ENCODE measurements around the gene CBX2.

Gene CBX2

DNA sequence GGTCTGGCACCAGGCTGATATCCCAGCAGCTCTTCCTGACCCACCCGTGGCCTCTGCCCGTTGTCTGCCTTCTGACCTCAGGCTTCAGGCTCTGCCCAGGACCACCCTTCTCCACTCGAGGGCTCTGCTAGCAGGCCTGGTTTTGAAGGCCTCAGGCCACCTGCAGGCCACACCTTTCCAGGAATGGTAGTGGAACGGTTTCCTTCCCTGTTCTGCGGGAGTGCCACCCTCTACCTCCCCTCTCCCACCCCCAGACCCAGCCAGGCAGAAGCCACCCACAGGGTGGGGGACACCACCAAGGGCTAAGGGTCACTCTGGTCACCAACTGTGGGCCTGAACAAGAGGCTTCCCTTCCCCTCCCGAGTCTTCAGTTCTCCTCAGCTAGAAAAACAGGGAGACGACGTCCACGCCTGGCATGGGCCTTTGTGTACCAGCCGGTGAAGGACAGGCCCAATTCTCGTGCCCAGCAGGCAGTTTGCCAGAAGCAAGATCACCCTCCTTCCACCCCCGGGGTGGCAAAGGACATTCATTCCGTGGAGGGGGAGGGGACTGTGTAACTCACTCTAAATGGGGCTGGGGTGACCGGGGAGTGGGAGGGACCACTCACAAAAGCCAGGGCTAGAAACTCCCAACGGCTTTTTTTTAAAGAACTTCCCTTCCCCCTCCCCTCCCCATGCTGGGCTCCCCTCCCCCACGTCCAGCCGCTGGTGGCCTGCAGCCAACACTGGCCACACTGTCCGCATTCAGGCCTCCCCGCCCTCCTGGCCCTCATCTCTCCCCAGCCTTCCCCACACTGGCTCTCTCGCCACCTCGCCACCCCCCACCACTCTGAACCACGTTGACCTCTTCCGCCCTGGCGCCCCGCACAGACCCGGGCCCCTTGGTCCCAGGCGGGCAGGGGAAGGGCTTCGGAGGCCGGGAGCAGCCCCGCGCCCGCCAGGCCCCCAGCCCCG is 53.6 kb downstream of the CBX2 start:
- DNase-seq (ENCODE audit: insufficient read length, low spot score) (no peak), FAIRE-seq (no peak)
- TF ChIP-seq CTCF (IDR thresholded peaks at IDR 0.05; ENCODE audit: insufficient read depth, missing control alignments): no peak

DNA sequence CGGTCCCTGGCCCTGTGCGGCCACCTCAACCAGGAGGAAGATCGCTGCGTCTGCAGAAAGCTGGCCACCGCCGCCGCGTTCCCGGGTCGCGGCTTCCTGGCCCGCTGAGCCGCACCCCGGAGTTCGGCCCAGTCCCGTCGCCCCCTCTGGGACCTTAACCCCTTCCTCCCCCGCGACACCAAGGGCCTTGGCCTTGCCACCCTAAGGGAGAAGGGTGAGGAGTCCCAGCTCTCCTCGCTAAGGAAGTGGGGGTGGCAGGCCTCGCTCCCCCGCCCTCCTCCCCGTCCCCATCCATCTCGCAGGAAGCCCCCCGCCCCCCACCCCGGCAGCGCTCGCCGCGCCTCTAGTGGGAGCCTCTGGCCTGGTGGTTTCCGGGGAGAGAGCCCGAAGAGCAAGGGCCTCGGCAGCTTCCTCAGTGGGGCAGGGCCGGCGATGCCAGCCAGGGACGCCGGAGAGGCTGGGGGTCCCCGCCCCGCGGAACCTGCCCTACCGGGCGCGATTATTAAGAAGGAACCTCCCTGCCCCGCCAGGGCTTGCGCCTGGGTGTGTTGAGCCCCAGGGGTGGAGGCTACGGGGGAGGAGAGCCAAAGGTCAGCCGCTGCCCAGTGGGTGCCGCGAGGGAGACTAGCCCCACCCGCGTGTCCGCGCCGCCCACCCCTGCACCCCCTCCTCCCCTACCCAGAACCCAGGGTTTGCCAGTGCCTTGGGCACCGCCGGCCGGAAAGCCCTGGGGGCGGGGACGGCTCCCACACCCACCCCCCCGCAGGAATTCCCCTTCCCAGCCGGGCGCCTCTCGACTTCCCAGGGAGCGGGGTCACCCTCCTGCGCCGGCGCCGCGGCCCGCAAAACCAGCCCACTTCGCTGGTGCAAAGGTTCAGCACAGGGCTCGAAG is 54.5 kb downstream of the CBX2 start:
- TF ChIP-seq CTCF (IDR thresholded peaks at IDR 0.05; ENCODE audit: insufficient read depth, missing control alignments): no peak
- DNase-seq (ENCODE audit: insufficient read length, low spot score): no peak
- no peak for FAIRE-seq

GRCh38 chr17:79833110-79833450 is 55.1 kb downstream of the CBX2 start:
- DNase-seq (ENCODE audit: insufficient read length, low spot score): no peak
- no peak for TF ChIP-seq CTCF (IDR thresholded peaks at IDR 0.05; ENCODE audit: insufficient read depth, missing control alignments)
- FAIRE-seq: no peak

GRCh38 chr17:79833744-79834564 is 56.0 kb downstream of the CBX2 start:
- TF ChIP-seq CTCF (IDR thresholded peaks at IDR 0.05; ENCODE audit: insufficient read depth, missing control alignments): no peak
- DNase-seq (ENCODE audit: insufficient read length, low spot score): no peak
- no peak for FAIRE-seq

- no peak for DNase-seq (ENCODE audit: insufficient read length, low spot score)
- no peak for FAIRE-seq
- TF ChIP-seq CTCF (IDR thresholded peaks at IDR 0.05; ENCODE audit: insufficient read depth, missing control alignments): peak; percentile 63
Measured at GRCh38 chr17:79834565-79835469, 56.9 kb downstream of the CBX2 start.

DNA sequence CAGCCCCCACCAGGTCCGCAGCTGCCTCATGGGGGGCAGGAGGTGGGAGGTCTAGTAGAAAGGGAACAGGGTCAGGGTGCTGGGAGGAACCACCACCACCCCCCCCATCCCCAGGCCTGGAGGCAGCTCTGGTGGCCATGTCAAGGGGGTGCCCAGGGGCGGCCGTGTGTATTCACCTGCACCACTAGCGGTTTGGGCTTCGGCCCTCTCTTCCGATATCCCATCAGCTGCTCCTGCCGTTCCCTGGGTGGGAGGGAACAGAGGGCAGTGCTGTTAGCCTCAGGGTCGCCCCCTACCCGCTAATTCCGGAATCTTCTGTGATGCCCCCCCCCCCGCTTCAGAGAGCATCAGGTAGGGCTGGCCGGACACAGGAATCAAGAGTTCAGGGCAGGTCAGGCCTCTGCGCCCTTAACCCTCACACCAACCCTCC is 57.5 kb downstream of the CBX2 start:
- FAIRE-seq: no peak

More for the DNA sequence above, 57.5 kb downstream of the CBX2 start:
- TF ChIP-seq CTCF (IDR thresholded peaks at IDR 0.05; ENCODE audit: insufficient read depth, missing control alignments): no peak
- no peak for DNase-seq (ENCODE audit: insufficient read length, low spot score)
